ENCODE measurements around the gene CCSER1.

CCSER1 gene

DNA sequence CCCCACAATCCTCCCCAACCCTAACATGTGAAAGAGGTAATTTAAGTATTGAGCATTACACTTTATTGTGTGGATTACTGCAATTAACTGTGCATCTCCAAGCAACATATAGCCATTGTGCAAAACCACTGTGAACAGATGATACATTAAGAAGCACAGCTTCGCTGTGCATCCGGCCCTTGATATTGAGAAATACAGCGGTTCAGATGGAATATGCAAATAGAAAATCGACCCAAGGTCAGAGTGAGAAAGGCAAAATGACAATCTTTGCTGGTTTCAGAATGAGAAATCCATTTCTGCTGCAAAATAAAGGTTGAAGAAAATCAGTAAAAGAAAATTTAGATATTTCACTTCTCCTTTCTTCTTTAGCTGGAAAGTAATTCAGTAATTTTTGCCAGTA lies 1370.7 kb downstream of the CCSER1 start:
- TF ChIP-seq, protein P1, sequence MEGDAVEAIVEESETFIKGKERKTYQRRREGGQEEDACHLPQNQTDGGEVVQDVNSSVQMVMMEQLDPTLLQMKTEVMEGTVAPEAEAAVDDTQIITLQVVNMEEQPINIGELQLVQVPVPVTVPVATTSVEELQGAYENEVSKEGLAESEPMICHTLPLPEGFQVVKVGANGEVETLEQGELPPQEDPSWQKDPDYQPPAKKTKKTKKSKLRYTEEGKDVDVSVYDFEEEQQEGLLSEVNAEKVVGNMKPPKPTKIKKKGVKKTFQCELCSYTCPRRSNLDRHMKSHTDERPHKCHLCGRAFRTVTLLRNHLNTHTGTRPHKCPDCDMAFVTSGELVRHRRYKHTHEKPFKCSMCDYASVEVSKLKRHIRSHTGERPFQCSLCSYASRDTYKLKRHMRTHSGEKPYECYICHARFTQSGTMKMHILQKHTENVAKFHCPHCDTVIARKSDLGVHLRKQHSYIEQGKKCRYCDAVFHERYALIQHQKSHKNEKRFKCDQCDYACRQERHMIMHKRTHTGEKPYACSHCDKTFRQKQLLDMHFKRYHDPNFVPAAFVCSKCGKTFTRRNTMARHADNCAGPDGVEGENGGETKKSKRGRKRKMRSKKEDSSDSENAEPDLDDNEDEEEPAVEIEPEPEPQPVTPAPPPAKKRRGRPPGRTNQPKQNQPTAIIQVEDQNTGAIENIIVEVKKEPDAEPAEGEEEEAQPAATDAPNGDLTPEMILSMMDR (IDR thresholded peaks at IDR 0.05; ENCODE audit: extremely low read depth, missing control alignments) = no peak
- no peak for DNase-seq (ENCODE audit: low spot score)

DNA sequence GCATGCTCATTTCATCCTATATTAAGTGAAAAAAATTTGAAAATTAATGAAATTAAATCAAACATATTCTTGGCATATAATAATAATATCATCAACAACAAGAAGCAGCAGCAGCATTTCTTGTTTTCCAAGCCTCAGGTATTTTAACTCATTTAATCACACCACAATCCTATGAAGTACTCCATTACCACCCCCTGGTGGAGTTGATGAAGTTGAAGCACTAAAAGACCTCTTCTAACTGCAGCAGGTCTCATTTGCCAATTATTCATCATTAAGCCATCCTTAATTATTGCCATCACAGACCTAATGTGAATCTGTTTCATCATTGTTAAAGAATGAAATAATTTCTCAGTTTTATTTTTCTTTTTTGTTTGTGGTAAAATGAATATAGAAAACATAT lies 1375.2 kb downstream of the CCSER1 start:
- TF ChIP-seq, protein P1 (IDR thresholded peaks at IDR 0.05; ENCODE audit: extremely low read depth, missing control alignments) = no peak
- DNase-seq (ENCODE audit: low spot score) = no peak

DNA sequence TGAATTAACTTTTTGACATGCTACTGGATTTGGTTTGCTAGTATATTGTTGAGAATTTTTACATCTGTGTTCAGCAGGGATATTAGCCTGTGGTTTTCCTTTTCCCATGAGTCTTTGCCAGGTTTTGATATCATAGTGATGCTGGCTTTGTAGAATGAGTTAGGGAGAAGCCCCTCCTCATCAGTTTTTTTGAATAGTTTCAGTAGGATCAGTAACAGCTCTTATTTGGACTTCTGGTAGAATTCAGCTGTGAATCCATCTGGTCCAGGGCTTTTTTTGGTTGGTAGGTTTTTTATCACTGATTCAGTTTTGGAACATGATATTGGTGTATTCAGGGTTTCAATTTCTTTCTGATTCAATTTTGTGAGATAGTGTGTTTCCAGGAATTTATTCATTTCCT lies 1386.1 kb downstream of the CCSER1 start:
- TF ChIP-seq, protein P1 (IDR thresholded peaks at IDR 0.05; ENCODE audit: extremely low read depth, missing control alignments) = no peak
- DNase-seq (ENCODE audit: low spot score) = no peak

DNA sequence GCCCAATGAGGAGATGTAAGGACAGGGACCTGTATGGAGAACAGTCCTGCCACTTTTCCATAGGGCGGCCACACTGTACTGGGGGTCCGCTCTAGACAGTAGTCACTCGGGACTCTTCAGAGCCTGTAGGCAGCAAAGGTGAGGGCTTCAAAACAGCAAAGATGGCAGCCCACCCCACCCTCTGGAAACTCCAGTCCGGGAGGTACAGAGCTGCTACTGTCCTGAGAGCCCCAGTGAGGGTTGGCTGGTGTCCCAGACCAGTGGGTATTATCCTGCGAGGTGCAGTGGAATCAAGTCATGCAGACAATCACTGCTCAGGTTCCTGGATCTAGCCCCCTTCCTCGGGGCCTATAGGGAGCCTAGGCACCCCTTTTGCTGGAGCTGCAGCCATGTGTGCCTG lies 1392.0 kb downstream of the CCSER1 start:
- TF ChIP-seq, protein P1 (IDR thresholded peaks at IDR 0.05; ENCODE audit: extremely low read depth, missing control alignments) = no peak
- DNase-seq (ENCODE audit: low spot score) = no peak

DNA sequence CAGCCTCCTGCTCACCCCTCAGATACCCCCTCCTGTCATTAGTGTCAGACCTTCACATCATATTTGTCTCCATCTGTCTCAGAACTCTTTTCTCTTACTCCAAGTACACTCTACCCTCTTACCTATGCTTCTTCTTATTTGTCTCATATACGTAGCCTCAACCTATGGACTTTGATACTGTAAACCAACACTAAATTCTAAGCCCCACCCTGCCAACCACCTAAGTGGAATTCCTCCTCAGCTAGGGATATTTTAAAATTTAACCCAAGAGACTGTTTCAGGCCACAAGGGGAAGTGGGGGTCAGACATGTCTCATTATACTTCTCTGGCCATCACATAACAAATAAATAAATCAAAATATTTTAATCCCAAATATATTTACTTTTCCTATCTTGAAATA lies 1398.4 kb downstream of the CCSER1 start:
- no peak for DNase-seq (ENCODE audit: low spot score)
- TF ChIP-seq, protein P1 (IDR thresholded peaks at IDR 0.05; ENCODE audit: extremely low read depth, missing control alignments) = no peak

DNA sequence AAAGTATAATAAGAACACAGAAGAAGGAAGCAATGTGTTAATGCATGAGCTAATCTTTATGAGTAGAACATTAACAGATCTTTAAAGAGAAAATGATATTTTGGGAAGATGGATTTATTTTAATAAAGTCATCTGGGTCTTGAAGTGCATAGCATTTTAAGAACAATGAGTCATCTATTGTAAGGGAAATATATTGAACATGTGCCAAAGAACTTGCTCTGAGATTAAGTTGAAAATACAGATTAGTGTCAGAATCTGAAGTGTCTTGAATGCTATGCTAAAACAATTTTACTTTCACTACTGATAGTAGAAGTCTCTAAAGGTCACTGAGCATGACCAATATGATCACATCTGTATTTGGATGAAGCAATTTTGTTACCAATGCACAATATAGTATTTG lies 1399.9 kb downstream of the CCSER1 start:
- TF ChIP-seq, protein P1 (IDR thresholded peaks at IDR 0.05; ENCODE audit: extremely low read depth, missing control alignments) = no peak
- DNase-seq (ENCODE audit: low spot score) = no peak

DNA sequence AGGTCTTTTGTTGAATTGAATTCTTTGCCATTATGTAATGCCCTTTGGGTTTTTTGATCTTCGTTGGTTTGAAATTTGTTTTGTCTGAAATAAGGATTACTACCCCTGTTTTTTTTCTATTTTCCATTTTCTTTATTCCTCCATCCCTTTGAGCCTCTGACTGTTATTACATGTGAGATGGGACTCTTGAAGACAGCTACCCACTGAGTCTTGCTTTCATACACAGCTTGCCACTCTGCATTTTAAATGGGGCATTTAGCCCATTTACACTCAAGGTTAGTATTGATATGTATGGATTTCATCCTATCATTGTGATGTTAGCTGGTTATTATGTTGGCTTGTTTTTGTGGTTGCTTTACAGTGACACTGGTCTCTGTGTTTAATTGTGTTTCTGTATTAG lies 1440.4 kb downstream of the CCSER1 start:
- DNase-seq (ENCODE audit: low spot score) = no peak

More for the DNA sequence above, 1440.4 kb downstream of the CCSER1 start:
- TF ChIP-seq, protein P1 (IDR thresholded peaks at IDR 0.05; ENCODE audit: extremely low read depth, missing control alignments) = no peak
